ENCODE data around the gene LAX1.

Gene LAX1

GRCh38 chr1:203807196-203807595 is 42.2 kb downstream of the LAX1 start:
- H3K27ac Mint-ChIP-seq: peak overlapping the region; percentile 66

GRCh38 chr1:203813581-203814341 is 48.8 kb downstream of the LAX1 start:
- H3K27me3 Mint-ChIP-seq (ENCODE audit: low read depth, poor library complexity): peaks cover 5% of the 10 kb centered on the region
- H3K4me1 Mint-ChIP-seq: no peaks in the 10 kb centered on the region
- H3K9me3 Mint-ChIP-seq: peaks cover 4% of the 10 kb centered on the region
- H3K36me3 Mint-ChIP-seq (ENCODE audit: low read depth): peaks cover 83% of the 10 kb centered on the region
- no peak overlapping the region for H3K4me3 Mint-ChIP-seq
- no peak overlapping the region for H3K27ac Mint-ChIP-seq
- no peak for DNase-seq
- TF ChIP-seq, protein P1, sequence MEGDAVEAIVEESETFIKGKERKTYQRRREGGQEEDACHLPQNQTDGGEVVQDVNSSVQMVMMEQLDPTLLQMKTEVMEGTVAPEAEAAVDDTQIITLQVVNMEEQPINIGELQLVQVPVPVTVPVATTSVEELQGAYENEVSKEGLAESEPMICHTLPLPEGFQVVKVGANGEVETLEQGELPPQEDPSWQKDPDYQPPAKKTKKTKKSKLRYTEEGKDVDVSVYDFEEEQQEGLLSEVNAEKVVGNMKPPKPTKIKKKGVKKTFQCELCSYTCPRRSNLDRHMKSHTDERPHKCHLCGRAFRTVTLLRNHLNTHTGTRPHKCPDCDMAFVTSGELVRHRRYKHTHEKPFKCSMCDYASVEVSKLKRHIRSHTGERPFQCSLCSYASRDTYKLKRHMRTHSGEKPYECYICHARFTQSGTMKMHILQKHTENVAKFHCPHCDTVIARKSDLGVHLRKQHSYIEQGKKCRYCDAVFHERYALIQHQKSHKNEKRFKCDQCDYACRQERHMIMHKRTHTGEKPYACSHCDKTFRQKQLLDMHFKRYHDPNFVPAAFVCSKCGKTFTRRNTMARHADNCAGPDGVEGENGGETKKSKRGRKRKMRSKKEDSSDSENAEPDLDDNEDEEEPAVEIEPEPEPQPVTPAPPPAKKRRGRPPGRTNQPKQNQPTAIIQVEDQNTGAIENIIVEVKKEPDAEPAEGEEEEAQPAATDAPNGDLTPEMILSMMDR (IDR thresholded peaks at IDR 0.05): no peak

More at GRCh38 chr1:203807196-203807595, 42.2 kb downstream of the LAX1 start:
- Mint-ChIP-seq H3K27me3 (ENCODE audit: low read depth, poor library complexity) (peaks cover 5% of the 10 kb centered on the region), H3K36me3 (ENCODE audit: low read depth) (peaks cover 91% of the 10 kb centered on the region), H3K4me1 (no peaks in the 10 kb centered on the region), H3K9me3 (peaks cover 19% of the 10 kb centered on the region), H3K4me3 (no peak overlapping the region)
- DNase-seq: no peak
- TF ChIP-seq, protein P1 (IDR thresholded peaks at IDR 0.05): no peak

DNA sequence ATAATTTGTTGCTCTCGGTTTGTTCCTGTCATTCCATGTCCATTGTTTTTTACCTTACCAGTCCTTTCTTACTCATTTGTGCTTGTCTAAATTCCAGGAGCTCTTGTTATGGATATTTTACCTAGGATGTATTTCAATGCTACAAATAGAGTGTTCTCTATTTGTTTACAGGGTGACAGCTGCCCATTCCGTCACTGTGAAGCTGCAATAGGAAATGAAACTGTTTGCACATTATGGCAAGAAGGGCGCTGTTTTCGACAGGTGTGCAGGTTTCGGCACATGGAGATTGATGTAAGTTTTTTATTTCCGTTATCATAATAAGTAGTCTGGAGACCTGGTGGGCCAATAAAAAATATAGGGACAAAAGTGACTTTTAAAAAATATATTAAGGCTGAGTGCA is 53.4 kb downstream of the LAX1 start:
- Mint-ChIP-seq H3K27me3 (ENCODE audit: low read depth, poor library complexity) (no peaks in the 10 kb centered on the region), H3K9me3 (peaks cover 4% of the 10 kb centered on the region), H3K4me3 (no peak overlapping the region), H3K4me1 (no peaks in the 10 kb centered on the region), H3K36me3 (ENCODE audit: low read depth) (peaks cover 77% of the 10 kb centered on the region), H3K27ac (no peak overlapping the region)
- no peak for DNase-seq
- TF ChIP-seq, protein P1 (IDR thresholded peaks at IDR 0.05): no peak

DNA sequence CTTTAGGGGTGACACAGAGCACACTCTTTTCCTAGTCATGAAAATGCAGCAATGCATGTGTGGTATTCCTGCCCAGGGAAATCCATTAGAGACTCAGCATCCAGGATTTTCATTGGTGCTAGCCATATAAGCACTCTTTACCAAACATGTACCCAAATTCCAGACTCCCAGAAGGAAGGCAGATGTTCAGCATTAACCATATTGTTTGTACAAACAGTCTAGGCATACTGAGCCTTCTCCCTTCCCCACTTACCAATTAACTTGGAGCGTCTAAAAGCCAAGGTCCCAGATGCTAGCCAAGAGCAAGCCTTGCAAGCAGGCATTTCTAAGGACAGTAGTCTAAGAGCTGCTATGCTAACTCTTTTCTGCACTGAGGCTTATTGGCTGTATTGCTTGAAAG is 58.3 kb downstream of the LAX1 start:
- no peak for DNase-seq
- Mint-ChIP-seq H3K9me3 (no peaks in the 10 kb centered on the region), H3K4me3 (no peak overlapping the region), H3K27me3 (ENCODE audit: low read depth, poor library complexity) (no peaks in the 10 kb centered on the region), H3K4me1 (no peaks in the 10 kb centered on the region), H3K36me3 (ENCODE audit: low read depth) (peaks cover 83% of the 10 kb centered on the region), H3K27ac (no peak overlapping the region)
- TF ChIP-seq, protein P1 (IDR thresholded peaks at IDR 0.05): no peak
